OCI-LY3 (cell line): ENCODE data around the gene DVL2.

Experiments
- H2AFZ ChIP-seq: fragments of 200-600, 300-600 bp; shearing (Covaris generic); 2 replicates; pipeline ENCODE4 v1.6.0; 2014; ENCODE audit warnings: antibody characterized with exemption, low read depth, low read length
- H3K27ac ChIP-seq: fragments of 200-600, 300-600 bp; sonication (generic); 2 replicates; pipeline ENCODE4 v1.5.1; 2014; ENCODE audit warnings: mild to moderate bottlenecking, low read length, moderate library complexity, mixed read lengths
- H3K27me3 ChIP-seq: fragments of 200-600, 300-600 bp; sonication (generic); 2 replicates; pipeline ENCODE4 v1.6.1; 2014; ENCODE audit warnings: low read depth, low read length, mixed read lengths
- H3K36me3 ChIP-seq: fragments of 200-600, 300-600 bp; sonication (generic); replicated peaks from 2 replicates; pipeline ENCODE3; 2014; ENCODE audit warnings: low read depth, low read length, mixed read lengths
- H3K4me1 ChIP-seq: fragments of 300-600, 200-600 bp; sonication (generic); 2 replicates; pipeline ENCODE4 v1.6.1; 2014; ENCODE audit warnings: low read length, mixed read lengths
- H3K4me2 ChIP-seq: fragments of 200-600, 300-600 bp; sonication (generic); 2 replicates; pipeline ENCODE4 v1.6.1; 2014; ENCODE audit warnings: low read length, mixed read lengths
- H3K4me3 ChIP-seq: fragments of 300-600, 200-600 bp; sonication (generic); 2 replicates; pipeline ENCODE4 v1.5.1; 2014; ENCODE audit warnings: antibody characterized with exemption, mild to moderate bottlenecking, low read length, moderate library complexity
- H3K79me2 ChIP-seq: fragments of 300-600, 200-600 bp; shearing (Covaris generic); 2 replicates; pipeline ENCODE4 v1.6.1; 2014; ENCODE audit warnings: mild to moderate bottlenecking, low read length, mixed read lengths
- H3K9ac ChIP-seq: fragments of 300-600, 200-600 bp; shearing (Covaris generic); 2 replicates; pipeline ENCODE4 v1.6.0; 2014; ENCODE audit warnings: mild to moderate bottlenecking, low read length, moderate library complexity
- H3K9me3 ChIP-seq: fragments of 200-600, 300-600 bp; shearing (Covaris generic); 2 replicates; pipeline ENCODE4 v1.6.1; 2014; ENCODE audit warnings: low read length, mixed read lengths; ENCODE audit not compliant: insufficient read depth
- H4K20me1 ChIP-seq: fragments of 200-600, 300-600 bp; sonication (generic); 2 replicates; pipeline ENCODE4 v1.6.1; 2016; ENCODE audit warnings: low read length, mixed read lengths; ENCODE audit not compliant: insufficient read depth
- EZH2phosphoT487 ChIP-seq: fragments of 200-600 bp; shearing (Covaris generic); IDR thresholded peaks from 2 replicates; pipeline ENCODE4 v1.6.1; 2018; ENCODE audit warnings: antibody characterized with exemption, mixed run types, low read depth
- TF ChIP-seq, protein P1 (sequence below): fragments of 200-600, 300-600 bp; sonication (generic); IDR thresholded peaks from 2 replicates; pipeline ENCODE4 v1.5.1; 2014; ENCODE audit warnings: antibody characterized with exemption, low read length, low read depth

Gene DVL2

DNA sequence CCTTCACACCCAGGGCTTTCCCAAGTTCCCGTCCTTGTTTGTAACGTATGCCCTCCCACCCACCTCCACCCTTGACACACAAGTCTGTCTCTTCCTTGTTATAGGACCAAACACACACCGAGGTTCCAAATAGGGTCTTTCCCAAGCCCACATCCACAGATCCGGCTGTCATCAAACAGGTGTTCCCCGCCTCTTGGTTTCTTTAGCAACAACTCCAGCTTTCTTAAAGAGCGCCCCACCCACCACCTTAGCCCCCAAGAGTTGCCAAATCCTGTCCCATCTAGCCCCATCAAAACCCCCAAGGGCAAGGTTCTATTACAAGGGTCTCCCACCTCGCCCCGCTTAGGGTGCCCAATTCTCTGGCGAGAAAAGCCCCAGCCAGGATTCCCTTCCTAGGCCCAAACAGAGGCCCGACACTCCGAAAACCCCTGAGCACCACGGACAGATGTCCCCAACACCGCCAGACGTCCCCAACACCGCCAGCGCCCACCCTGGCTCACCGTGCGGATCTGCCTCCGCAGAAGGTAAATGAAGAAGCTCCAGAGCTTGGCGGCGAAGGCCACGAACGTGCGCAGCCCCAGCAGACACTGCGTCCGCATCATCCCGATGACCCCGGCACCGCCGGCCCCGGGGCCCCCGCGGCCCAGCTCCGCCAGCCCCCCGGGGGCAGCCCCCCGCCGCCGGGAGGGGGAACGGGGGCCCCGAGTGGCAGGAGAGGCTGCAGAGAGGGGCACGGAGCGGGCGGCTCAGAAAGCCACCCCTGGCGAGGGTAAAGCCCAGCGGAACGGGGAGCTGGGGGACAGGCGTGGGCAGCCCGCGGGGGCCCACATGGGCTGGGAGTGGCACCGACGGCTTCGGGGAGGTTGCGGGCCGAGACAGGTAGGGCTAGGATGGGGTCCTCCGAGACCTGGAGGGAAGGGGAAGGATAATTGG is 16.6 kb upstream of the DVL2 start:
- Histone ChIP-seq H3K9ac (peak overlapping the region; percentile 98), H3K27ac (peak overlapping the region; percentile 94), H2AFZ (no peak overlapping the region), H3K4me1 (peaks cover 16% of the 10 kb centered on the region), H3K36me3 (peaks cover 16% of the 10 kb centered on the region), H4K20me1 (peaks cover 8% of the 10 kb centered on the region), H3K4me2 (peak overlapping the region; percentile 95), H3K79me2 (peaks cover 67% of the 10 kb centered on the region), H3K9me3 (no peaks in the 10 kb centered on the region), H3K4me3 (peak overlapping the region; percentile 98), H3K27me3 (no peaks in the 10 kb centered on the region)
- TF ChIP-seq, protein P1, sequence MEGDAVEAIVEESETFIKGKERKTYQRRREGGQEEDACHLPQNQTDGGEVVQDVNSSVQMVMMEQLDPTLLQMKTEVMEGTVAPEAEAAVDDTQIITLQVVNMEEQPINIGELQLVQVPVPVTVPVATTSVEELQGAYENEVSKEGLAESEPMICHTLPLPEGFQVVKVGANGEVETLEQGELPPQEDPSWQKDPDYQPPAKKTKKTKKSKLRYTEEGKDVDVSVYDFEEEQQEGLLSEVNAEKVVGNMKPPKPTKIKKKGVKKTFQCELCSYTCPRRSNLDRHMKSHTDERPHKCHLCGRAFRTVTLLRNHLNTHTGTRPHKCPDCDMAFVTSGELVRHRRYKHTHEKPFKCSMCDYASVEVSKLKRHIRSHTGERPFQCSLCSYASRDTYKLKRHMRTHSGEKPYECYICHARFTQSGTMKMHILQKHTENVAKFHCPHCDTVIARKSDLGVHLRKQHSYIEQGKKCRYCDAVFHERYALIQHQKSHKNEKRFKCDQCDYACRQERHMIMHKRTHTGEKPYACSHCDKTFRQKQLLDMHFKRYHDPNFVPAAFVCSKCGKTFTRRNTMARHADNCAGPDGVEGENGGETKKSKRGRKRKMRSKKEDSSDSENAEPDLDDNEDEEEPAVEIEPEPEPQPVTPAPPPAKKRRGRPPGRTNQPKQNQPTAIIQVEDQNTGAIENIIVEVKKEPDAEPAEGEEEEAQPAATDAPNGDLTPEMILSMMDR, result no peak
- TF ChIP-seq EZH2phosphoT487, result no peak

DNA sequence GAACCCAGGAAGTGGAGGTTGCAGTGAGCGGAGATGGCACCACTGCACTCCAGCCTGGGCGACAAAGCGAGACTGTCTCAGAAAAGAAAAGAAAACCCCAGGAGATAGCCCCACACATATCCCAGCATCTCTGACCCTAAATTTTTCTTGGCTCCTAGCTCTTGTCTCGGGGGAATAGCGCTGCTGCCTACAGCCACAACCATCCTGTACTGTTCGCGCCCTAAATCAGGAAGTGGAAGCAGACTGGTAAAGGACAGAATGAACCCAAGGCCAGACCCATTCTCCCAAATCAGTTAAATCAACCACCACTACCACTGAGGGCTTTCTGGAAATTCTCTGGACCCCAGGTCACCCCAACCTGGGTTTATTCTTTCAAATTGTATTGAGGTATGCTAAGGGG is 15.5 kb upstream of the DVL2 start:
- no peaks in the 10 kb centered on the region for H3K9me3 ChIP-seq
- peak overlapping the region; percentile 94 for H3K27ac ChIP-seq
- H3K79me2 ChIP-seq, result peaks cover 69% of the 10 kb centered on the region
- peak overlapping the region; percentile 98 for H3K9ac ChIP-seq
- H3K36me3 ChIP-seq, result peaks cover 12% of the 10 kb centered on the region
- H3K4me3 ChIP-seq, result peak overlapping the region; percentile 98
- H3K27me3 ChIP-seq, result no peaks in the 10 kb centered on the region
- H4K20me1 ChIP-seq, result peaks cover 8% of the 10 kb centered on the region
- H2AFZ ChIP-seq, result no peak overlapping the region
- H3K4me1 ChIP-seq, result peaks cover 16% of the 10 kb centered on the region
- peak overlapping the region; percentile 95 for H3K4me2 ChIP-seq
- TF ChIP-seq, protein P1, result no peak
- TF ChIP-seq EZH2phosphoT487, result no peak

DNA sequence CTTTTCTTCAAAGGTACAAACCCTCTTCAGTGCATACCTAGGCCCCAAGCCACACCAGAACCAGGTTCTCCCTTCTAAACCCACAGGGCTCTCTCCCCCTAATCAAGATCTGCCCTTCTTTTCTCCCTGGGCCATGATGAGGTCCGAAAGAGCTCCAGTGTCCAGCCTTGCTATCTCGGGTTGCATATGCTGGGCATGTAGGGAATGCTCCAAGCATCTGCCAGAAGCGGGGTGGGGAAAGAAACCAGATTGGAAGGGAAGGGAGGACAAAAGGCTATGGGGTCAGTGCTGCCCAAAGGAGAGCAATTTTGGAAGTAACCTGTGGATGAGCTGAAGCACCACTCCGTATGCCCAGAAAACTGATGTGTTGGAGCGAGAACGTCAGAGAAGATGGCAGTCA is 14.9 kb upstream of the DVL2 start:
- Histone ChIP-seq H3K4me2 (peak overlapping the region; percentile 95), H3K36me3 (peaks cover 6% of the 10 kb centered on the region), H3K9me3 (no peaks in the 10 kb centered on the region), H3K4me1 (peaks cover 16% of the 10 kb centered on the region), H3K4me3 (peak overlapping the region; percentile 98), H2AFZ (no peak overlapping the region), H3K27ac (no peak overlapping the region), H3K79me2 (peaks cover 69% of the 10 kb centered on the region), H3K27me3 (no peaks in the 10 kb centered on the region), H4K20me1 (peaks cover 8% of the 10 kb centered on the region), H3K9ac (peak overlapping the region; percentile 98; the same call in 1 of the 2 replicates)
- no peak for TF ChIP-seq EZH2phosphoT487
- TF ChIP-seq, protein P1, result no peak

DNA sequence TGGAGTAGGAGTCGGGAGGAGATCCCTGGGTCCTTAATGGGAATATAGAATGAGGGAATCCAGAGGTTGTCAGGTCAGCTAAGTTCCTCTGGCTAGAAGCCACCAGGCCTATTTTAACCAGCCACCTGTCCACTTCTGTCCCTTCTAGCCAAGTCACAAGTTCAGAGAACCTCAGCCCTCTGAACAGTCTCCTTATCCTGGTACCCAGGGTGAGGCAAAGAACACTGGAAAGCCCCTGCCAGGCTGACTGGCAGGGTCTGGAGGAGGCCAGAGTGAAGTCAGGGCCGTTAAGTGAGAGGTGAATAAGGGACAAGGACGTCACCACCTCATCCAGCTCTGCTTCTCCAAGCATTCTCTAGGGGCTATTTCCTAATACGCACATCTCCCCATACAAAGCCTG is 14.5 kb upstream of the DVL2 start:
- Histone ChIP-seq H3K79me2 (peaks cover 69% of the 10 kb centered on the region), H3K9ac (no peak overlapping the region), H4K20me1 (peaks cover 8% of the 10 kb centered on the region), H3K36me3 (peaks cover 3% of the 10 kb centered on the region), H3K27me3 (no peaks in the 10 kb centered on the region), H3K27ac (no peak overlapping the region), H3K9me3 (no peaks in the 10 kb centered on the region), H3K4me2 (peak overlapping the region; percentile 95), H2AFZ (no peak overlapping the region), H3K4me3 (no peak overlapping the region), H3K4me1 (peaks cover 16% of the 10 kb centered on the region)
- no peak for TF ChIP-seq EZH2phosphoT487
- TF ChIP-seq, protein P1, result no peak
